Naive thymus-derived CD8-positive, alpha-beta T cell (primary cell): ENCODE data around the gene SPDYE4. TPM values are rescaled to one million over a fixed set of nuclear protein-coding genes. Genes with fewer than 3 reads are reported as not detected.

Source experiments
- ATAC-seq, 2 donors: fragments of 150-1000 bp; cut with Tn5 transposase in 1 of 2; sonication (Bioruptor Pico), chemical (Tn5 transposase) in 1 of 2; 1 replicate in 1 of 2; 2 replicates in 1 of 2; pipeline ENCODE4 v1.10.0; 2021; ENCODE audit warnings: mild to moderate bottlenecking in 2 of 2, moderate library complexity in 2 of 2
- POLR2A ChIA-PET: fragments of 350-600 bp; sonication (Branson Sonifier 250); formaldehyde crosslinking; loops from one replicate; lab custom pipeline; 2021; ENCODE audit warnings: antibody characterized with exemption; lab: Charles Lee
- DNase-seq, 10 donors: peaks; one replicate each; pipeline versions ENCODE4 v3.0.0 to v3.0.0-alpha.2; 2020 to 2022
- H3K27ac Mint-ChIP-seq, 10 donors: one replicate each; pipeline ENCODE4 v1.8.0; 2020 to 2022; ENCODE audit warnings: mild to moderate bottlenecking in 10 of 10, mixed read lengths in 10 of 10, moderate library complexity in 4 of 10, inconsistent platforms in 1 of 10
- H3K27me3 Mint-ChIP-seq, 5 donors: one replicate each; pipeline ENCODE4 v1.8.0; 2021 to 2022; ENCODE audit warnings: mixed read lengths in 5 of 5
- H3K36me3 Mint-ChIP-seq, 3 donors: one replicate each; pipeline ENCODE4 v1.8.0; 2020 to 2022; ENCODE audit warnings: mixed read lengths in 3 of 3, mild to moderate bottlenecking in 2 of 3, inconsistent platforms in 1 of 3
- H3K4me1 Mint-ChIP-seq, 4 donors: one replicate each; pipeline ENCODE4 v1.8.0; 2021 to 2022; ENCODE audit warnings: mixed read lengths in 4 of 4
- H3K4me3 Mint-ChIP-seq, 10 donors: one replicate each; pipeline ENCODE4 v1.8.0; 2020 to 2022; ENCODE audit warnings: mild to moderate bottlenecking in 10 of 10, mixed read lengths in 10 of 10, moderate library complexity in 6 of 10, inconsistent platforms in 1 of 10
- H3K9me3 Mint-ChIP-seq, 9 donors: one replicate each; pipeline ENCODE4 v1.8.0; 2020 to 2022; ENCODE audit warnings: mixed read lengths in 9 of 9, mild to moderate bottlenecking in 3 of 9, inconsistent platforms in 1 of 9, moderate library complexity in 1 of 9
- polyA plus RNA-seq, 3 donors: library from polyadenylated mRNA; unstranded; fragments of 300-500 nt; fragmentation: Illumina TruSeq; gene quantifications; one replicate each; pipeline ENCODE4 v1.2.3, GENCODE V29; 2021
- total RNA-seq, 8 experiments: library from RNA in 2 of 8; stranded (reverse) in 2 of 8; gene quantifications; one replicate each; pipeline ENCODE4 v1.2.3 and lab custom pipeline; 2021 to 2026

SPDYE4 gene
- total and polyA plus RNA-seq, 5 experiments from 2014 or later, result not detected

- peaks cover 0 to 11% (median 0%) of the 10 kb centered on the region in 4 donors for H3K4me1 Mint-ChIP-seq
- no peak overlapping the region for H3K4me3 Mint-ChIP-seq
- ATAC-seq (no peak), DNase-seq (no peak)
- POLR2A ChIA-PET, result no interaction called here
- H3K27me3 Mint-ChIP-seq, result peaks cover 0 to 3% (median 0%) of the 10 kb centered on the region in 5 donors
- H3K36me3 Mint-ChIP-seq, result no peaks in the 10 kb centered on the region
- no peak overlapping the region for H3K27ac Mint-ChIP-seq
- no peaks in the 10 kb centered on the region for H3K9me3 Mint-ChIP-seq
Observed at GRCh38 chr17:8797621-8798175, 39.4 kb upstream of the SPDYE4 start.

DNA sequence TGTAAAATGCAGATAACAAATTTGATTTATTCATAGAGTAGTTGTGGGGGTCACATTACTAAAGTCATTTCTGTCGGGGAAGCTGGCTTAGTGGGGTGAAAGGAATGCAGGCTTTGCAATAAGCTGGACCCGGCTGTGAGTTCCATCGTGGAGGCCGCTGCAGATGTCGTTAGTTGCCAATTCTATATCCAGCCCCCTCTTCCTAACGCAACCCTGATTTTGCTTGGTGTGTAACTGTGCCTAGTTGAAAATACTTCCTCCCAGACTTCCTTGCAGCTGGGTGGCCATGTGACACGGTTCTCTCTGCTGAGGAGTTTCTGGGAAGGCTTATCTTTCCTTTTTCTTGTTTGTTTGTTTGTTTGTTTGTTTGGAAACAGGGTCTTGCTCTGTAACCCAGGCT lies 36.3 kb upstream of the SPDYE4 start:
- H3K9me3 Mint-ChIP-seq, result peaks cover 0 to 11% (median 3%) of the 10 kb centered on the region in 9 donors

DNA sequence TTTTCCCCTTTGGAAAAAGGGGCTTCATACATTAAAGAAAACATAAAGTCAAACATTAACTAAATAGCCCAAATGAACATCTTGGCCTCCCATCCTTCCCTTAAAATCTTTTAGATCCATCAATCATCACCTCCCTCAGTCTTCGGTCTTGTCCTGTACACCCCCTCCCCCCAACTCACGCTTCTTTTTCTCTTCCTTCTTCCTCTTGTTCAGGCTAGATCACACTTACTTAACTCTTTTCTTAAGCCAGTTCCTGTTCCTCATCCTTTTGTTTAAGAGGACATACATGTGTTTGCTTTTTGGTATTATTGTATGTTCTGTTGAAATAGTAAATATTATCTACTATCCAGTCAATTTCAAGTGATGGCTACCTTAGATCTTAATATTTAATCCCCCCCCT lies 35.3 kb upstream of the SPDYE4 start:
- POLR2A ChIA-PET, result no interaction called here
- H3K27me3 Mint-ChIP-seq, result peaks cover 0 to 4% (median 0%) of the 10 kb centered on the region in 5 donors
- no peak for ATAC-seq

More for the DNA sequence above, 36.3 kb upstream of the SPDYE4 start:
- Mint-ChIP-seq H3K36me3 (peaks cover 0 to 10% (median 0%) of the 10 kb centered on the region in 3 donors), H3K27ac (no peak overlapping the region), H3K4me1 (peaks cover 0 to 11% (median 0%) of the 10 kb centered on the region in 4 donors), H3K27me3 (peaks cover 0 to 4% (median 0%) of the 10 kb centered on the region in 5 donors), H3K4me3 (no peak overlapping the region)
- ATAC-seq (no peak), DNase-seq (no peak)
- POLR2A ChIA-PET, result no interaction called here

GRCh38 chr17:8792646-8793045 lies 34.3 kb upstream of the SPDYE4 start:
- ATAC-seq (no peak), DNase-seq (no peak)
- Mint-ChIP-seq H3K4me3 (no peak overlapping the region), H3K27me3 (peaks cover 0 to 4% (median 0%) of the 10 kb centered on the region in 5 donors), H3K27ac (no peak overlapping the region), H3K4me1 (peaks cover 0 to 11% (median 0%) of the 10 kb centered on the region in 4 donors), H3K9me3 (peaks cover 0 to 11% (median 3%) of the 10 kb centered on the region in 9 donors), H3K36me3 (peaks cover 0 to 10% (median 0%) of the 10 kb centered on the region in 3 donors)
- POLR2A ChIA-PET, result no interaction called here

More for the DNA sequence above, 35.3 kb upstream of the SPDYE4 start:
- peaks cover 0 to 11% (median 0%) of the 10 kb centered on the region in 4 donors for H3K4me1 Mint-ChIP-seq
- peaks cover 0 to 11% (median 3%) of the 10 kb centered on the region in 9 donors for H3K9me3 Mint-ChIP-seq
- no peak overlapping the region for H3K27ac Mint-ChIP-seq
- H3K4me3 Mint-ChIP-seq, result no peak overlapping the region
- H3K36me3 Mint-ChIP-seq, result peaks cover 0 to 10% (median 0%) of the 10 kb centered on the region in 3 donors
- no peak for DNase-seq

- DNase-seq, result no peak
- no peak overlapping the region for H3K27ac Mint-ChIP-seq
- H3K27me3 Mint-ChIP-seq, result peaks cover 0 to 4% (median 0%) of the 10 kb centered on the region in 5 donors
- POLR2A ChIA-PET, result no interaction called here
- H3K36me3 Mint-ChIP-seq, result peaks cover 0 to 10% (median 0%) of the 10 kb centered on the region in 3 donors
- H3K4me3 Mint-ChIP-seq, result no peak overlapping the region
- H3K4me1 Mint-ChIP-seq, result peaks cover 0 to 11% (median 0%) of the 10 kb centered on the region in 4 donors
- ATAC-seq, result no peak
- H3K9me3 Mint-ChIP-seq, result peaks cover 0 to 11% (median 3%) of the 10 kb centered on the region in 9 donors
Observed at GRCh38 chr17:8791910-8792270, 33.5 kb upstream of the SPDYE4 start.

- Mint-ChIP-seq H3K27me3 (peaks cover 0 to 4% (median 0%) of the 10 kb centered on the region in 5 donors), H3K4me1 (peaks cover 0 to 11% (median 0%) of the 10 kb centered on the region in 4 donors), H3K9me3 (peaks cover 0 to 11% (median 3%) of the 10 kb centered on the region in 9 donors), H3K27ac (no peak overlapping the region), H3K36me3 (peaks cover 0 to 10% (median 0%) of the 10 kb centered on the region in 3 donors), H3K4me3 (no peak overlapping the region)
- DNase-seq (no peak), ATAC-seq (no peak)
- POLR2A ChIA-PET, result no interaction called here
Observed at GRCh38 chr17:8791248-8791909, 33.0 kb upstream of the SPDYE4 start.

- POLR2A ChIA-PET, result no interaction called here
- H3K27ac Mint-ChIP-seq, result peak overlapping the region in 1 of 10 donors; percentile 55
- DNase-seq, result no peak
- ATAC-seq, result no peak
- H3K4me1 Mint-ChIP-seq, result peaks cover 0 to 13% (median 4%) of the 10 kb centered on the region in 4 donors
- peaks cover 0 to 10% (median 0%) of the 10 kb centered on the region in 3 donors for H3K36me3 Mint-ChIP-seq
- peaks cover 0 to 4% (median 0%) of the 10 kb centered on the region in 5 donors for H3K27me3 Mint-ChIP-seq
- peaks cover 0 to 11% (median 3%) of the 10 kb centered on the region in 9 donors for H3K9me3 Mint-ChIP-seq
- H3K4me3 Mint-ChIP-seq, result no peak overlapping the region
Observed at GRCh38 chr17:8789743-8790142, 31.4 kb upstream of the SPDYE4 start.

DNA sequence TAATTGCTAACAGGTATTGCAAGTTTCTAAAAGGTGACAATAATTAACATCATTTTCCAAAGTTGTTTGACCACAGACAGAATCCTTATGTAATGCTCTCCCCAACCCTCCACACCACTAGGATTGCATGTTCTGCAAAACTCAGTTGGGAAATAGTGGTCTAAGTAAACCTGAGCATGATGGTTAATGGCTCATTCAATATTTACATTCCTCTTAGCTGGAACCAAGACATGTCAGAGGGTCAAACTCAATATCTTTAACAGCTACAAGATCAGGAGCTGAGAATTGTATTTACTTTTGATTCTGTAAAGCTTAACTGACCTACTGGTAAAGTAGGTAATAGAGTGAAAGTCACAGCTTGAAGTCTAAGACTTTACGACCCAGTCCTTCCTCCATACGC lies 30.7 kb upstream of the SPDYE4 start:
- Mint-ChIP-seq H3K4me1 (peaks cover 0 to 9% (median 4%) of the 10 kb centered on the region in 4 donors), H3K36me3 (peaks cover 0 to 10% (median 0%) of the 10 kb centered on the region in 3 donors), H3K9me3 (peaks cover 0 to 11% (median 3%) of the 10 kb centered on the region in 9 donors), H3K27ac (no peak overlapping the region), H3K4me3 (no peak overlapping the region), H3K27me3 (peaks cover 0 to 4% (median 0%) of the 10 kb centered on the region in 5 donors)
- no peak for DNase-seq
- no peak for ATAC-seq
- POLR2A ChIA-PET, result no interaction called here

DNA sequence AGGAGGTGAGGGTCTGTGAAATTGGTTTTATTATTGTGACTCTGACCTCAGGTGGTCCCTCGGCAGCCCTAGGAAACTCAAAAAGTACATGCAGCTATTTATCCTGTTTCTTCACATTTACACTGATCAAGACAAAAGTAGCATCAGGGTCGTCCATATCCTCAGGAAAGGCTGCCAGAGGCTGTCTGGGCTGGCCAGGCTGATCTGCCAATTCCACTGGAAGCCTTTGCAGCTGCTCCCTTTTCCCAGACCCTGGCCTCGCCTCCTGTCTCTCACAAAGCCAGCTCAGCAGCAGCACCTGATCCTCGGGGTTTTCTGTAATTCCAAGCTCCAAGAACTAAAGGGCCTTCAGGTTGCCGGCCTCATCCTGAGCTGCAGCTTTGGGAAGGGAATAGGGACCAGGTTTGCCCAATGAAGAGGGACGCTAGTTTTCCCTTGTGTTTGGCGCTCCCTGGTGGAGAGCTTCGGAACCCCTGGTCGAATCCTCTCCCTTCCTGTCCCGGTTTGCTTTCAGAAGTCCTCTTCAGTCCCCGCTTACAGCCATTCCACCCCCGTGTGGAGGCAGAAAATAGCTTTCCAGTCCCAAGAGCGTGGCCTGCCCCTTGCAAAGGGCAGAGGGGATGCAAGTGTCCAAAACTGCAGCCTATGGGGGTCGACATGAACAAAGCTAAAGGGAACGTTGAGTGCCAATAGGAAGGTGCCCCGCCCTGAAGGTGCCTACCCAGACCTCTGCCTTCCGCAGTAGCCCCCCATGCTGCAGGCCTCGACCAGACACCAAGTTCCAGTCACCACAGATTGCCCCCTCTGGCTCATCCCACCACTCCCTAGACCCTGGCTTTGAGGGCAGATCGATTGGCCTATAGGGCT lies 27.4 kb upstream of the SPDYE4 start:
- Mint-ChIP-seq H3K4me3 (no peak overlapping the region), H3K36me3 (peaks cover 0 to 2% (median 0%) of the 10 kb centered on the region in 3 donors), H3K9me3 (no peaks in the 10 kb centered on the region), H3K27ac (no peak overlapping the region), H3K4me1 (peaks cover 0 to 6% (median 2%) of the 10 kb centered on the region in 4 donors), H3K27me3 (peaks cover 0 to 4% (median 0%) of the 10 kb centered on the region in 5 donors)
- POLR2A ChIA-PET, result no interaction called here
- ATAC-seq (peak; percentile 29 to 46), DNase-seq (peak; percentile 22 to 76 (median 50))

GRCh38 chr17:8782176-8782575 lies 23.8 kb upstream of the SPDYE4 start:
- Mint-ChIP-seq H3K27me3 (peaks cover 0 to 4% (median 0%) of the 10 kb centered on the region in 5 donors), H3K27ac (no peak overlapping the region), H3K4me3 (no peak overlapping the region), H3K4me1 (peaks cover 0 to 6% (median 2%) of the 10 kb centered on the region in 4 donors), H3K36me3 (peaks cover 0 to 7% (median 4%) of the 10 kb centered on the region in 3 donors), H3K9me3 (peaks cover 0 to 1% (median 0%) of the 10 kb centered on the region in 9 donors)
- DNase-seq, result no peak
- POLR2A ChIA-PET, result no interaction called here
- no peak for ATAC-seq

DNA sequence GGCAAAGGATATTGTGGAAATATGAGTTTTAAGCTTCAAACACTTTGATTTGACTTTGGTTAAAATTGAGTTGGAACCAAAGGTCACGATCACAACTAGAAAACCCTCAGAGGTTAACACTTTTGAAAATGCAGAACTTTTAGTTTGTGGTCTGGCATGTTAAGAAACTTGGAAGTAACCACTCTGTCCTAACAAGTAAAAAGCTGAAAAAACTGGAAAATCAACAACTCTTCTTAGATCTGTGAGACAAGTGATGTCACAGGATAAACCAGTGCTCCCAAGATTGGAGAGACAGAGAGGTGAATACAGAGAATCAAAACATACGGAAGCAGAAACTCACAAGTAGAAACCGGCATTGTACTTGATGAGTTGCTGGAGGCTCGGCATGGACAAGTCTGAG lies 23.4 kb upstream of the SPDYE4 start:
- H3K27ac Mint-ChIP-seq, result no peak overlapping the region

DNA sequence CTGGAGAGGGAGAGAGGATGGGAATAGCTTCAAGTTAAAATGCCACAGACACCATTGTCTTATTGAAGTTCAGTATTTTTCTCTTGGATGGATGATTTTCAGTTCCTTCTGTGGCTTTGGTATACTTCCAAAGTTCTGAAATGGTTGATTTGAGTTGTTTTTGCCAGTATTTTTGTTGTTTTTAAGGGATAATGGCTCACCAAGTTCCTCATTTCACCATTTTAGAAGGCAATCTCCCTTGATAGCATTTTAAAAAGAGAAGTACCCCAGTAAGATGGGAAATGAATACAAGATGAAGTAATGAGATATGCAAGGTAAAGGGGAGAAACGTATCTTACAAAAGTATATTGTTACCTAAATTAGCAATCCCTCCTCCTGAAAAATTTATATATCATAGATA lies 18.5 kb upstream of the SPDYE4 start:
- H3K27ac Mint-ChIP-seq, result no peak overlapping the region
- H3K9me3 Mint-ChIP-seq, result peaks cover 0 to 22% (median 12%) of the 10 kb centered on the region in 9 donors
- POLR2A ChIA-PET, result no interaction called here
- H3K4me1 Mint-ChIP-seq, result no peaks in the 10 kb centered on the region
- ATAC-seq (no peak), DNase-seq (no peak)
- H3K4me3 Mint-ChIP-seq, result no peak overlapping the region
- peaks cover 0 to 20% (median 14%) of the 10 kb centered on the region in 3 donors for H3K36me3 Mint-ChIP-seq
- peaks cover 8 to 28% (median 12%) of the 10 kb centered on the region in 5 donors for H3K27me3 Mint-ChIP-seq

More for the DNA sequence above, 23.4 kb upstream of the SPDYE4 start:
- DNase-seq (no peak), ATAC-seq (no peak)
- Mint-ChIP-seq H3K4me1 (peaks cover 0 to 6% (median 2%) of the 10 kb centered on the region in 4 donors), H3K9me3 (peaks cover 0 to 1% (median 0%) of the 10 kb centered on the region in 9 donors), H3K36me3 (peaks cover 0 to 8% (median 4%) of the 10 kb centered on the region in 3 donors), H3K27me3 (peaks cover 0 to 4% (median 0%) of the 10 kb centered on the region in 5 donors), H3K4me3 (no peak overlapping the region)
- POLR2A ChIA-PET, result no interaction called here
